Prostate gland (tissue), 2 donors: Measurements from ENCODE around the gene DCP1B. TPM values are rescaled to one million over a fixed set of nuclear protein-coding genes. Genes with fewer than 3 reads are reported as not detected.
A peak's percentile ranks its signal among the peaks of the same experiment; 100 is the strongest.

Experiments
- DNase-seq: peaks from one replicate; pipeline ENCODE4 v3.0.0-alpha.2; 2019; ENCODE audit warnings: low spot score
- H3K27ac ChIP-seq, 2 donors: fragments of 200-600 bp; sonication (generic); 2 replicates each; pipeline ENCODE4 v1.5.1; 2017 to 2019
- H3K27me3 ChIP-seq: fragments of 200-600 bp; sonication (generic); replicated peaks from 2 replicates; pipeline ENCODE4 v1.5.1; 2019; ENCODE audit not compliant: insufficient read depth
- H3K36me3 ChIP-seq, 2 donors: fragments of 200-600 bp; sonication (generic); 1 replicate in 1 of 2; 2 replicates in 1 of 2; pipeline versions ENCODE4 v1.5.1 to v1.8.1; 2017 to 2019
- H3K4me1 ChIP-seq: fragments of 200-600 bp; sonication (generic); replicated peaks from 2 replicates; pipeline ENCODE4 v1.5.1; 2019
- H3K4me3 ChIP-seq, 2 donors: fragments of 200-600 bp; sonication (generic); 2 replicates each; pipeline ENCODE4 v1.5.1; 2017 to 2019
- H3K9me3 ChIP-seq: fragments of 200-600 bp; sonication (generic); 2 replicates; pipeline ENCODE4 v1.5.1; 2017
- CTCF ChIP-seq, 4 experiments: fragments of 200-600 bp in 2 of 4; fragments of 450-650 bp in 2 of 4; sonication (generic) in 2 of 4; IDR thresholded peaks; 1 replicate in 3 of 4; 2 replicates in 1 of 4; pipeline ENCODE4 v1.5.1; 2016 to 2019; ENCODE audit warnings: antibody characterized with exemption in 4 of 4, mild to moderate bottlenecking in 2 of 4, moderate library complexity in 2 of 4
- POLR2A ChIP-seq: fragments of 450-650 bp; IDR thresholded peaks from one replicate; pipeline ENCODE4 v1.6.1; 2016; ENCODE audit warnings: antibody characterized with exemption, mild to moderate bottlenecking
- POLR2AphosphoS5 ChIP-seq: sonication (generic); formaldehyde crosslinking; IDR thresholded peaks from one replicate; pipeline ENCODE4 v1.6.1; 2017; ENCODE audit warnings: antibody characterized with exemption
- WGBS: methylation state at CpG from one replicate; pipeline ENCODE4 v1.1.5; 2018; 5-methylcytosine and 5-hydroxymethylcytosine counted together
- intact Hi-C: fragments of 100-400 bp; cut with DNase I; formaldehyde crosslinking; loops from one replicate; pipeline ENCODE4 v1.14.2; 2022
- total RNA-seq, 2 donors: library from RNA; depleted of rRNA; stranded (reverse); fragments of >200 nt; gene quantifications; one replicate each; pipeline ENCODE4 v1.1.0, GENCODE V29; 2016

DCP1B gene
- total RNA-seq, 2 donors from 2014 or later, result 20.1 to 31.9 TPM

GRCh38 chr12:2043054-2043453 is 38.8 kb upstream of the DCP1B start:
- 97% methylated on average over 2 of the region's 2 CpGs for WGBS
- DNase-seq, result no peak
- H3K4me1 ChIP-seq, result peaks cover 5% of the 10 kb centered on the region
- no peak overlapping the region for H3K27ac ChIP-seq
- H3K9me3 ChIP-seq, result no peaks in the 10 kb centered on the region
- H3K27me3 ChIP-seq, result no peaks in the 10 kb centered on the region
- no peaks in the 10 kb centered on the region for H3K36me3 ChIP-seq
- H3K4me3 ChIP-seq, result no peak overlapping the region
- no peak for TF ChIP-seq POLR2A
- TF ChIP-seq CTCF (IDR thresholded peaks at IDR 0.05), result no peak
- TF ChIP-seq POLR2AphosphoS5, result no peak
- intact Hi-C loops, result no loop called here

- TF ChIP-seq POLR2AphosphoS5 (peak; percentile 72), POLR2A (no peak)
- no peaks in the 10 kb centered on the region for H3K27me3 ChIP-seq
- intact Hi-C loops, result loop anchor here (5.0 to 10.0 kb wide), 2 partner anchors 92 to 384 kb away; no protein-coding TSS in a partner anchor
- peaks cover 5% of the 10 kb centered on the region for H3K4me1 ChIP-seq
- peak; percentile 71 for DNase-seq
- H3K4me3 ChIP-seq, result no peak overlapping the region
- no peaks in the 10 kb centered on the region for H3K9me3 ChIP-seq
- H3K36me3 ChIP-seq, result no peaks in the 10 kb centered on the region
- H3K27ac ChIP-seq, result no peak overlapping the region
These were observed 34.8 kb upstream of the DCP1B start for GRCh38 chr12:2039034-2039433.

- DNase-seq, result no peak
- H3K9me3 ChIP-seq, result no peaks in the 10 kb centered on the region
- H3K36me3 ChIP-seq, result no peaks in the 10 kb centered on the region
- intact Hi-C loops, result loop anchor here (2.0 to 10.0 kb wide), 3 partner anchors 88 to 381 kb away; no protein-coding TSS in a partner anchor
- H3K4me1 ChIP-seq, result peaks cover 5% of the 10 kb centered on the region
- H3K4me3 ChIP-seq, result peak overlapping the region; percentile 12 to 13
- H3K27ac ChIP-seq, result no peak overlapping the region
- H3K27me3 ChIP-seq, result no peaks in the 10 kb centered on the region
- 68% methylated on average over 15 of the region's 15 CpGs for WGBS
- TF ChIP-seq POLR2A, result no peak
- TF ChIP-seq CTCF (IDR thresholded peaks at IDR 0.05), result no peak
- TF ChIP-seq POLR2AphosphoS5, result no peak
These were observed 31.3 kb upstream of the DCP1B start for GRCh38 chr12:2035431-2036055.

GRCh38 chr12:2034633-2035430 is 30.6 kb upstream of the DCP1B start:
- DNase-seq, result peak; percentile 83
- no peak overlapping the region for H3K27ac ChIP-seq
- H3K9me3 ChIP-seq, result no peaks in the 10 kb centered on the region
- H3K27me3 ChIP-seq, result no peaks in the 10 kb centered on the region
- no peaks in the 10 kb centered on the region for H3K36me3 ChIP-seq
- peak; percentile 47 for TF ChIP-seq POLR2AphosphoS5
- peak; percentile 86 to 95 (median 92) for TF ChIP-seq CTCF (IDR thresholded peaks at IDR 0.05)
- TF ChIP-seq POLR2A, result peak; percentile 26
- H3K4me1 ChIP-seq, result peaks cover 5% of the 10 kb centered on the region
- intact Hi-C loops, result loop anchor here (2.0 to 10.0 kb wide), 3 partner anchors 88 to 380 kb away; no protein-coding TSS in a partner anchor
- peak overlapping the region; percentile 12 to 13 for H3K4me3 ChIP-seq
- 13% methylated on average over 46 of the region's 47 CpGs for WGBS

- Histone ChIP-seq H3K4me1 (no peaks in the 10 kb centered on the region), H3K27ac (no peak overlapping the region), H3K9me3 (no peaks in the 10 kb centered on the region), H3K36me3 (no peaks in the 10 kb centered on the region), H3K27me3 (no peaks in the 10 kb centered on the region), H3K4me3 (no peak overlapping the region)
- no peak for DNase-seq
- 73% methylated on average over 8 of the region's 8 CpGs for WGBS
- intact Hi-C loops, result loop anchor here (10.0 kb wide), 1 partner anchor 378 kb away; no protein-coding TSS in a partner anchor
- TF ChIP-seq POLR2A (no peak), POLR2AphosphoS5 (no peak), CTCF (IDR thresholded peaks at IDR 0.05) (no peak)
These were observed 28.2 kb upstream of the DCP1B start for GRCh38 chr12:2032506-2032905.
